Measurements from ENCODE around the gene MEAF6.

The MEAF6 gene

GRCh38 chr1:37465593-37466517, 48.7 kb downstream of the MEAF6 start:
- H3K27ac ChIP-seq (replicated peaks; ENCODE audit: low read length), result no peak overlapping the region
- no peak overlapping the region for H2AK5ac ChIP-seq (ENCODE audit: low read depth, low read length)
- no peak overlapping the region for H2AFZ ChIP-seq (ENCODE audit: low read length)
- H3K36me3 ChIP-seq (replicated peaks in 1 of 2; ENCODE audit: control insufficient read depth in 2 of 2, insufficient read depth in 2 of 2, low read length in 2 of 2), result no peaks in the 10 kb centered on the region
- H3K79me1 ChIP-seq (ENCODE audit: low read depth, low read length), result no peaks in the 10 kb centered on the region
- H2BK120ac ChIP-seq (ENCODE audit: low read depth, low read length), result no peak overlapping the region
- WGBS, 2 donors (ENCODE audit: extremely low coverage in 2 of 2, insufficient read length in 2 of 2, insufficient replicate concordance in 1 of 2), result no CpG with 5 or more reads among the region's 6 CpGs
- no peak overlapping the region for H3K9ac ChIP-seq (ENCODE audit: low read depth, low read length, poor library complexity)
- no peak for DNase-seq (ENCODE audit: low spot score)
- no peak overlapping the region for H2BK15ac ChIP-seq (ENCODE audit: low read length)
- no peak overlapping the region for H2BK12ac ChIP-seq (ENCODE audit: low read length)
- peaks cover 0 to 16% (median 0%) of the 10 kb centered on the region in 3 experiments for H3K27me3 ChIP-seq (ENCODE audit: control insufficient read depth in 3 of 3, insufficient read depth in 3 of 3, low read depth in 1 of 3, low read length in 3 of 3)
- H3K18ac ChIP-seq (ENCODE audit: low read length), result no peak overlapping the region
- H2BK5ac ChIP-seq (ENCODE audit: low read length), result no peak overlapping the region
- no peak overlapping the region for H3K4ac ChIP-seq (ENCODE audit: low read length)
- no peak overlapping the region for H3K14ac ChIP-seq (ENCODE audit: low read length)
- no peaks in the 10 kb centered on the region for H3K9me3 ChIP-seq (replicated peaks in 1 of 2; ENCODE audit: control insufficient read depth in 2 of 2, insufficient read depth in 1 of 2, low read depth in 1 of 2, low read length in 2 of 2)
- no peak overlapping the region for H4K91ac ChIP-seq (ENCODE audit: low read depth, low read length, poor library complexity)
- no peaks in the 10 kb centered on the region for H3K4me1 ChIP-seq (ENCODE audit: control insufficient read depth in 2 of 2, insufficient read depth in 1 of 2, low read depth in 1 of 2, low read length in 2 of 2)
- no peak overlapping the region for H4K8ac ChIP-seq (ENCODE audit: low read depth, low read length)
- H3K4me3 ChIP-seq (ENCODE audit: low read length in 2 of 2), result no peak overlapping the region
- no peak overlapping the region for H3K4me2 ChIP-seq (ENCODE audit: insufficient read depth, low read length, poor library complexity, severe bottlenecking)
- no peak overlapping the region for H3K23ac ChIP-seq (ENCODE audit: low read depth, low read length, poor library complexity)

- no peak overlapping the region for H2BK12ac ChIP-seq (ENCODE audit: low read length)
- H3K27ac ChIP-seq (replicated peaks; ENCODE audit: low read length), result no peak overlapping the region
- no peak overlapping the region for H2AK5ac ChIP-seq (ENCODE audit: low read depth, low read length)
Observed at GRCh38 chr1:37464443-37464842, 50.1 kb downstream of the MEAF6 start.

GRCh38 chr1:37461698-37462436, 52.7 kb downstream of the MEAF6 start:
- no CpG with 5 or more reads among the region's 9 CpGs for WGBS, 2 donors (ENCODE audit: extremely low coverage in 2 of 2, insufficient read length in 2 of 2, insufficient replicate concordance in 1 of 2)
- no peak for DNase-seq (ENCODE audit: low spot score)
- Histone ChIP-seq H3K14ac (ENCODE audit: low read length) (no peak overlapping the region), H3K4me3 (ENCODE audit: low read length in 2 of 2) (no peak overlapping the region), H3K27ac (replicated peaks; ENCODE audit: low read length) (no peak overlapping the region), H4K91ac (ENCODE audit: low read depth, low read length, poor library complexity) (no peak overlapping the region), H2BK5ac (ENCODE audit: low read length) (no peak overlapping the region), H3K9me3 (replicated peaks in 1 of 2; ENCODE audit: control insufficient read depth in 2 of 2, insufficient read depth in 1 of 2, low read depth in 1 of 2, low read length in 2 of 2) (no peaks in the 10 kb centered on the region), H3K4me2 (ENCODE audit: insufficient read depth, low read length, poor library complexity, severe bottlenecking) (no peak overlapping the region), H3K23ac (ENCODE audit: low read depth, low read length, poor library complexity) (no peak overlapping the region), H3K4ac (ENCODE audit: low read length) (no peak overlapping the region), H2AK5ac (ENCODE audit: low read depth, low read length) (no peak overlapping the region), H3K36me3 (replicated peaks in 1 of 2; ENCODE audit: control insufficient read depth in 2 of 2, insufficient read depth in 2 of 2, low read length in 2 of 2) (no peaks in the 10 kb centered on the region), H3K4me1 (ENCODE audit: control insufficient read depth in 2 of 2, insufficient read depth in 1 of 2, low read depth in 1 of 2, low read length in 2 of 2) (no peaks in the 10 kb centered on the region), H3K27me3 (ENCODE audit: control insufficient read depth in 3 of 3, insufficient read depth in 3 of 3, low read depth in 1 of 3, low read length in 3 of 3) (peaks cover 0 to 10% (median 0%) of the 10 kb centered on the region in 3 experiments), H2BK12ac (ENCODE audit: low read length) (no peak overlapping the region), H3K18ac (ENCODE audit: low read length) (no peak overlapping the region), H3K9ac (ENCODE audit: low read depth, low read length, poor library complexity) (no peak overlapping the region), H4K8ac (ENCODE audit: low read depth, low read length) (no peak overlapping the region), H3K79me1 (ENCODE audit: low read depth, low read length) (no peaks in the 10 kb centered on the region), H2AFZ (ENCODE audit: low read length) (no peak overlapping the region), H2BK15ac (ENCODE audit: low read length) (no peak overlapping the region), H2BK120ac (ENCODE audit: low read depth, low read length) (no peak overlapping the region)

More at GRCh38 chr1:37464443-37464842, 50.1 kb downstream of the MEAF6 start:
- H3K23ac ChIP-seq (ENCODE audit: low read depth, low read length, poor library complexity), result no peak overlapping the region
- no peaks in the 10 kb centered on the region for H3K4me1 ChIP-seq (ENCODE audit: control insufficient read depth in 2 of 2, insufficient read depth in 1 of 2, low read depth in 1 of 2, low read length in 2 of 2)
- H2BK120ac ChIP-seq (ENCODE audit: low read depth, low read length), result no peak overlapping the region
- no peak overlapping the region for H3K4ac ChIP-seq (ENCODE audit: low read length)
- H3K9ac ChIP-seq (ENCODE audit: low read depth, low read length, poor library complexity), result no peak overlapping the region
- no peak overlapping the region for H3K18ac ChIP-seq (ENCODE audit: low read length)
- no peak overlapping the region for H2BK5ac ChIP-seq (ENCODE audit: low read length)
- H4K91ac ChIP-seq (ENCODE audit: low read depth, low read length, poor library complexity), result no peak overlapping the region
- no peak for DNase-seq (ENCODE audit: low spot score)
- no peak overlapping the region for H3K4me3 ChIP-seq (ENCODE audit: low read length in 2 of 2)
- H2AFZ ChIP-seq (ENCODE audit: low read length), result no peak overlapping the region
- no peaks in the 10 kb centered on the region for H3K79me1 ChIP-seq (ENCODE audit: low read depth, low read length)
- H2BK15ac ChIP-seq (ENCODE audit: low read length), result no peak overlapping the region
- whole genome bisulfite sequencing, 2 donors (ENCODE audit: extremely low coverage in 2 of 2, insufficient read length in 2 of 2, insufficient replicate concordance in 1 of 2), result no CpG with 5 or more reads among the region's 2 CpGs
- no peaks in the 10 kb centered on the region for H3K9me3 ChIP-seq (replicated peaks in 1 of 2; ENCODE audit: control insufficient read depth in 2 of 2, insufficient read depth in 1 of 2, low read depth in 1 of 2, low read length in 2 of 2)
- peaks cover 0 to 16% (median 0%) of the 10 kb centered on the region in 3 experiments for H3K27me3 ChIP-seq (ENCODE audit: control insufficient read depth in 3 of 3, insufficient read depth in 3 of 3, low read depth in 1 of 3, low read length in 3 of 3)
- H4K8ac ChIP-seq (ENCODE audit: low read depth, low read length), result no peak overlapping the region
- H3K14ac ChIP-seq (ENCODE audit: low read length), result no peak overlapping the region
- no peaks in the 10 kb centered on the region for H3K36me3 ChIP-seq (replicated peaks in 1 of 2; ENCODE audit: control insufficient read depth in 2 of 2, insufficient read depth in 2 of 2, low read length in 2 of 2)
- no peak overlapping the region for H3K4me2 ChIP-seq (ENCODE audit: insufficient read depth, low read length, poor library complexity, severe bottlenecking)

DNA sequence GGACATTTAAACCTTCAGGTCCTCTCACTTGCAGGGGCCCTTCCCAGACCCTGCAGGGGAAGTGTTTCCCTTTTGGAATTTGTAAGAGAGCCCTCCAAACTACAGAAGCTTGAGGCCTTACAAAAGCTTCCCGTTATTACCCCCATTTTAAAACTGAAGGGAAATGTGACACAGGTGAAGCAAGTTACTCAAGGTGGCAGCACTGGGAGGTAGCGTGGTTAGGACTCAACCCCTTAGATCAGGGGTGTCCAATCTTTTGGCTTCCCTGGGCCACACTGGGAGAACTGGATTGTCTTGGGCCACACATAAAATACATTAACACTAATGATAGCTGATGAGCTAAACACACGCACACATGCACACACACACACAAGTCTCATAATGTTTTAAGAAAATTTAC, 56.0 kb downstream of the MEAF6 start:
- Histone ChIP-seq H4K8ac (ENCODE audit: low read depth, low read length) (no peak overlapping the region), H3K4me1 (ENCODE audit: control insufficient read depth in 2 of 2, insufficient read depth in 1 of 2, low read depth in 1 of 2, low read length in 2 of 2) (peaks cover 3 to 6% of the 10 kb centered on the region in 2 donors)

More for the DNA sequence above, 56.0 kb downstream of the MEAF6 start:
- no peak overlapping the region for H3K23ac ChIP-seq (ENCODE audit: low read depth, low read length, poor library complexity)
- H2AFZ ChIP-seq (ENCODE audit: low read length), result no peak overlapping the region
- no peaks in the 10 kb centered on the region for H3K9me3 ChIP-seq (replicated peaks in 1 of 2; ENCODE audit: control insufficient read depth in 2 of 2, insufficient read depth in 1 of 2, low read depth in 1 of 2, low read length in 2 of 2)
- no peak overlapping the region for H3K4me2 ChIP-seq (ENCODE audit: insufficient read depth, low read length, poor library complexity, severe bottlenecking)
- no peak overlapping the region for H2BK5ac ChIP-seq (ENCODE audit: low read length)
- H3K27me3 ChIP-seq (ENCODE audit: control insufficient read depth in 3 of 3, insufficient read depth in 3 of 3, low read depth in 1 of 3, low read length in 3 of 3), result peaks cover 0 to 3% (median 0%) of the 10 kb centered on the region in 3 experiments
- H2BK15ac ChIP-seq (ENCODE audit: low read length), result no peak overlapping the region
- no peak overlapping the region for H3K27ac ChIP-seq (replicated peaks; ENCODE audit: low read length)
- no peak for DNase-seq (ENCODE audit: low spot score)
- H3K36me3 ChIP-seq (replicated peaks in 1 of 2; ENCODE audit: control insufficient read depth in 2 of 2, insufficient read depth in 2 of 2, low read length in 2 of 2), result no peaks in the 10 kb centered on the region
- H3K4ac ChIP-seq (ENCODE audit: low read length), result no peak overlapping the region
- H4K91ac ChIP-seq (ENCODE audit: low read depth, low read length, poor library complexity), result no peak overlapping the region
- no CpG with 5 or more reads among the region's 3 CpGs for WGBS, 2 donors (ENCODE audit: extremely low coverage in 2 of 2, insufficient read length in 2 of 2, insufficient replicate concordance in 1 of 2)
- no peaks in the 10 kb centered on the region for H3K79me1 ChIP-seq (ENCODE audit: low read depth, low read length)
- no peak overlapping the region for H2BK120ac ChIP-seq (ENCODE audit: low read depth, low read length)
- H3K14ac ChIP-seq (ENCODE audit: low read length), result no peak overlapping the region
- H2BK12ac ChIP-seq (ENCODE audit: low read length), result no peak overlapping the region
- no peak overlapping the region for H2AK5ac ChIP-seq (ENCODE audit: low read depth, low read length)
- no peak overlapping the region for H3K4me3 ChIP-seq (ENCODE audit: low read length in 2 of 2)
- H3K9ac ChIP-seq (ENCODE audit: low read depth, low read length, poor library complexity), result no peak overlapping the region
- no peak overlapping the region for H3K18ac ChIP-seq (ENCODE audit: low read length)

Measured in neuronal stem cell (in vitro differentiated cells).